K562 (cell line): ENCODE measurements around the gene PHPT1. TPM values are rescaled to one million over a fixed set of nuclear protein-coding genes. Genes with fewer than 3 reads are reported as not detected.
A peak's percentile ranks its signal among the peaks of the same experiment; 100 is the strongest.

Experiments
- ATF1 ChIP-seq, 2 experiments: fragments of 450-650 bp in 1 of 2; IDR thresholded peaks; 2 replicates each; pipeline ENCODE4 v1.6.1; 2016; ENCODE audit warnings: missing compliant biosample characterization in 1 of 2, missing genetic modification characterization in 1 of 2
- BCOR ChIP-seq: fragments of 450-650 bp; IDR thresholded peaks from 2 replicates; pipeline ENCODE4 v1.6.1; 2016
- E2F1 ChIP-seq: sonication (generic); formaldehyde crosslinking; IDR thresholded peaks from 2 replicates; pipeline ENCODE4 v1.8.1; 2023; ENCODE audit warnings: mild to moderate bottlenecking, missing genetic modification reagents, moderate library complexity
- HNRNPLL ChIP-seq: fragments of 200-400 bp; formaldehyde crosslinking; IDR thresholded peaks from 2 replicates; pipeline ENCODE4 v1.6.1; 2017; ENCODE audit warnings: low read length, low read depth, mild to moderate bottlenecking; ENCODE audit not compliant: poor library complexity, severe bottlenecking
- MBD2 ChIP-seq: sonication (generic); IDR thresholded peaks from 2 replicates; pipeline ENCODE4 v1.6.1; 2016; ENCODE audit warnings: low read depth, borderline replicate concordance
- MCM5 ChIP-seq: fragments of 450-650 bp; IDR thresholded peaks from 2 replicates; pipeline ENCODE4 v1.6.1; 2016; ENCODE audit warnings: low read depth
- PHB2 ChIP-seq: fragments of 450-650 bp; IDR thresholded peaks from 2 replicates; pipeline ENCODE4 v1.6.1; 2017; ENCODE audit warnings: low read depth
- RB1 ChIP-seq: fragments of 450-650 bp; IDR thresholded peaks from 2 replicates; pipeline ENCODE4 v1.6.1; 2017; ENCODE audit warnings: low read depth, mild to moderate bottlenecking
- RBFOX2 ChIP-seq: fragments of 200-400 bp; formaldehyde crosslinking; IDR thresholded peaks from 2 replicates; pipeline ENCODE4 v1.6.1; 2017; ENCODE audit warnings: low read depth, mild to moderate bottlenecking, low read length, moderate library complexity
- SREBF1 ChIP-seq: fragments of 150-350 bp; IDR thresholded peaks from 2 replicates; pipeline ENCODE4 v1.6.1; 2014; ENCODE audit warnings: antibody characterized with exemption, low read depth, low read length, borderline replicate concordance
- TARDBP ChIP-seq: fragments of 450-650 bp; IDR thresholded peaks from 2 replicates; pipeline ENCODE4 v1.6.1; 2016
- ZBTB1 ChIP-seq: sonication (generic); formaldehyde crosslinking; IDR thresholded peaks from 2 replicates; pipeline ENCODE4 v1.8.1; 2023; ENCODE audit warnings: missing genetic modification reagents, low read depth, mild to moderate bottlenecking, borderline replicate concordance
- ZNF224 ChIP-seq: sonication (generic); formaldehyde crosslinking; IDR thresholded peaks from 2 replicates; pipeline ENCODE4 v1.8.0; 2022; ENCODE audit warnings: mild to moderate bottlenecking, missing genetic modification reagents
- ZNF449 ChIP-seq: fragments of 250-450 bp; sonication (Bioruptor Pico); IDR thresholded peaks from 2 replicates; pipeline ENCODE4 v1.8.0; 2022; ENCODE audit warnings: moderate library complexity, mild to moderate bottlenecking, inconsistent platforms
- ZNF584 ChIP-seq: fragments of 200-800 bp; sonication (Bioruptor generic); IDR thresholded peaks from 2 replicates; pipeline ENCODE4 v1.6.1; 2016; ENCODE audit warnings: low read depth, mild to moderate bottlenecking, missing genetic modification characterization, missing compliant biosample characterization
- polyA plus RNA-seq, 8 experiments: library from polyadenylated mRNA; depleted of rRNA in 4 of 8; stranded (reverse) in 5 of 8; unstranded in 3 of 8; fragments of >200 nt; fragmentation: Nextera tagmentation in 2 of 8; fragmentation: Illumina TruSeq in 1 of 8; extraction: Ambion mirVana in 2 of 8; extraction: Trizol in 1 of 8; gene quantifications; 2 replicates each; pipeline versions ENCODE4 v1.2.1 to v1.2.3, GENCODE V29; 2011 to 2014; ENCODE audit warnings: inconsistent platforms in 1 of 8, missing spikeins in 1 of 8
- total RNA-seq, 7 experiments: library from RNA; depleted of rRNA in 6 of 7; stranded (reverse); fragments of >200 nt in 6 of 7; fragmentation: Illumina TruSeq in 2 of 7; extraction: Trizol in 2 of 7; gene quantifications; 2 replicates each; pipeline versions ENCODE4 v1.2.1 to v1.2.3, GENCODE V29; 2011 to 2021; ENCODE audit warnings: low replicate concordance in 1 of 7
- TF ChIP-seq, protein P1 (sequence below): fragments of 250-450 bp; sonication (Bioruptor Pico); IDR thresholded peaks from 2 replicates; pipeline ENCODE4 v1.5.0; 2021; ENCODE audit warnings: mild to moderate bottlenecking, moderate library complexity
- TF ChIP-seq, protein P2 (sequence below): fragments of 450-650 bp; IDR thresholded peaks from 2 replicates; pipeline ENCODE4 v1.6.1; 2016
- TF ChIP-seq, protein P3 (sequence below): fragments of 450-650 bp; IDR thresholded peaks from 2 replicates; pipeline ENCODE4 v1.6.1; 2016; ENCODE audit warnings: antibody characterized with exemption

Gene PHPT1
- total and polyA plus RNA-seq, 9 of the 15 experiments (the other 6 are each of a cell fraction or from before 2014, with no cell fraction given): 20.9 to 166 (median 129) TPM

- TF ChIP-seq, protein P1, sequence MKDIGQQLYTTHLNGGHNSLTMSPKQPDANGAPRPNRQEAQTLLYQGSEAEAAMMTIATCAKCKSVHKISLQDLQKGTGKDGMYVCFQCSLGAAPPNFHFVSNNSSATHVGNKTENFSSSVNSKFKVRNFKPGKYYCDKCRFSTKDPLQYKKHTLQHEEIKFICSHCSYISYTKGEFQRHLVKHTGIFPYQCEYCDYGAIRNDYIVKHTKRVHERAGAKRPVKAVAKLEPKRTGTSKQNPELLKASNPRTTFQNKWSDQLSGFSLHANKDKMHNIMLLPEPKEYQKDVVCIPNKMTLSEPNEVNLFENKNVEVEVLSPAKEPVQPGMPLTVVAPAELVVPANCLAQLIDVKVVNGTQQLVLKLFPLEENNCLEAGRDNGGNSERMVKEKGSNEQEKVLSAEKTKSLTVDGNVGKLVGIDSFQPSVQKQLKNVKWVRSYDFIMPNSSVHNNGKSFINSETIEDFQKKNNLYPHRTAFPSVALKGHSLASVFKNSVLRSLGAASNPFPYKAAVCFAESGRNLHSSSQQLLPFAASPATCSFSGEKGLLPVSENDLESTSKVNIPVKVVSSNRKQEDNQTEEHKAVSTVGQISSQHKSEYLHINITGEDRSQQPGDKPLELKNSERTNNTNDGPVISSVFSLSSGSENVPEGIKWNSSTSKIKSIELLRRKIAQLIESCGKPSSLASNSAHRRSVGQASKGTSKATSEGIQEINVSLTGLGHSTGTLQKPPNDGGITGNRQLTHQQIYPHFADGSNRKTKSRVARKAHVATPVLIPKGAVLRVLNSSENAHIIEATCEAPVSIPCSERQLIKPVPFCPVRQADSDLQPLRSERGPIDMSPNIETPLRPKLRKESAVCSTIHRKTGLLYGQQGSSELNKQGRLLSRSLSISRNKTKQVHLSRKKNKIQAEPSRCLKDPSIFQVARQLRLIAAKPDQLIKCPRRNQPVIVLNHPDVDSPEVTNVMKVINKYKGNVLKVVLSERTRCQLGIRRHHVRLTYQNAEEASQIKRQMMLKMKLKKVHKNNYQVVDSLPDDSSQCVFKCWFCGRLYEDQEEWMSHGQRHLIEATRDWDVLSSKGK (CRISPR knock-in tag): no peak
- TF ChIP-seq MBD2 (no peak), BCOR (peak; percentile 24; the same call in 1 of the 2 replicates), MCM5 (no peak), SREBF1 (no peak), ZNF224 (no peak), ZNF449 (no peak), PHB2 (no peak), ATF1 (CRISPR knock-in tag; IDR thresholded peaks at IDR 0.05) (no peak), ATF1 (tag; IDR thresholded peaks at IDR 0.05) (peak; percentile 30; the same call in 1 of the 2 replicates), ZBTB1 (CRISPR knock-in tag) (no peak), E2F1 (CRISPR knock-in tag) (no peak), TARDBP (peak; percentile 24; the same call in 1 of the 2 replicates), RB1 (peak; percentile 95), ZNF584 (CRISPR knock-in tag) (no peak), HNRNPLL (peak; percentile 73), RBFOX2 (peak; percentile 69; the same call in 1 of the 2 replicates)
- TF ChIP-seq, protein P2, sequence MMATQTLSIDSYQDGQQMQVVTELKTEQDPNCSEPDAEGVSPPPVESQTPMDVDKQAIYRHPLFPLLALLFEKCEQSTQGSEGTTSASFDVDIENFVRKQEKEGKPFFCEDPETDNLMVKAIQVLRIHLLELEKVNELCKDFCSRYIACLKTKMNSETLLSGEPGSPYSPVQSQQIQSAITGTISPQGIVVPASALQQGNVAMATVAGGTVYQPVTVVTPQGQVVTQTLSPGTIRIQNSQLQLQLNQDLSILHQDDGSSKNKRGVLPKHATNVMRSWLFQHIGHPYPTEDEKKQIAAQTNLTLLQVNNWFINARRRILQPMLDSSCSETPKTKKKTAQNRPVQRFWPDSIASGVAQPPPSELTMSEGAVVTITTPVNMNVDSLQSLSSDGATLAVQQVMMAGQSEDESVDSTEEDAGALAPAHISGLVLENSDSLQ: no peak
- TF ChIP-seq, protein P3, sequence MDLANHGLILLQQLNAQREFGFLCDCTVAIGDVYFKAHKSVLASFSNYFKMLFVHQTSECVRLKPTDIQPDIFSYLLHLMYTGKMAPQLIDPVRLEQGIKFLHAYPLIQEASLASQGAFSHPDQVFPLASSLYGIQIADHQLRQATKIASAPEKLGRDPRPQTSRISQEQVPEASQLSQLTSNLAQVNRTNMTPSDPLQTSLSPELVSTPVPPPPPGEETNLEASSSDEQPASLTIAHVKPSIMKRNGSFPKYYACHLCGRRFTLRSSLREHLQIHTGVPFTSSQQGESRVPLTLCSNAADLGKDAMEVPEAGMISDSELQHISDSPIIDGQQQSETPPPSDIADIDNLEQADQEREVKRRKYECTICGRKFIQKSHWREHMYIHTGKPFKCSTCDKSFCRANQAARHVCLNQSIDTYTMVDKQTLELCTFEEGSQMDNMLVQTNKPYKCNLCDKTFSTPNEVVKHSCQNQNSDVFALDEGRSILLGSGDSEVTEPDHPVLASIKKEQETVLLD: peak; percentile 67
These were observed 41.7 kb upstream of the PHPT1 start, which contains the start of gene RABL6 (continued) for GRCh38 chr9:136807281-136808074.
